ENCODE measurements around the gene CD9. TPM values are rescaled to one million over a fixed set of nuclear protein-coding genes. Genes with fewer than 3 reads are reported as not detected.

CD9 gene
- total and polyA plus RNA-seq, 4 experiments from 2014 or later = 1.4 to 5.8 (median 4.4) TPM

DNA sequence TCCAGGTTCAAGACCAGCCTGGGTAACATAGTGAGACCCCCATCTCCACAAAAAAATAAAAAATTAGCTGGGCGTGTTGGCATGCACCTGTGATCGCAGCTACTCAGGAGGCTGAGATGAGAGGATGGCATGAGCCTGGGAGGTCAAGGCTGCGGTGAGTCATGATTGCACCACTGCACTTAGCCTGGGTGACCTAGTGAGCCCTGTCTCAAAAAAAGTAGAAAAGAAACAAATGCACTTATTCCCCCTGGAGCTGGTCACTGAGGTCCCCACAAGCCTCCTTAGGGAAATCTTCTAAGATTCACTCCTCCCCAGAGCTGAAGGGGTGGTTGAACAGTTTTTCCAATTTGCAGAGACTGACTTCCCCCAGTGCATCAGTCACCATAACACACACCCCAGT, 1.6 kb downstream of the CD9 start:
- peaks cover 34 to 51% of the 10 kb centered on the region in 2 donors for H3K27me3 Mint-ChIP-seq
- intact Hi-C loops (cut with micrococcal nuclease) = no loop called here

DNA sequence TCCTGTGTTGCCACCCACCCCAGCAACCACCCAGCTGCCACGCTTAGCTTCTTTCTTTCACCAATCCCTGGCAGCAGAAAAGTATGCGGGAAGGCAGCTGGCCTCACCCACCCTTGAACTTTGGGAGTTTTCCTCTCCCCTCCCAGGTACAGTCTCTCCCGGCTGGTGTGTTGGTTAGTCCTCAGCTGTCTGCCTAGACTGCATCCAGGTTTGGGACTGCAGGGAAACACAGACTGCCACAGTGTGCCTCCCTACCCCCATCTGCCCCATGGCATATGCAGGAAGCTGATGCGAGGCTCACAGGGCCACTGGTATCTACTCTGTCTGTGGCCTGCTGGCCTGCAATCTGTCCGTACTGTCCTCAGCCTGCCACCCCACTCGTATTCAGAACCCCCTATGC, 2.1 kb downstream of the CD9 start:
- H3K27ac Mint-ChIP-seq = no peak overlapping the region

More for the DNA sequence above, 1.6 kb downstream of the CD9 start:
- Mint-ChIP-seq H3K4me1 (peaks cover 0 to 10% (median 1%) of the 10 kb centered on the region in 4 donors), H3K27ac (no peak overlapping the region), H3K36me3 (no peaks in the 10 kb centered on the region), H3K4me3 (no peak overlapping the region), H3K9me3 (no peaks in the 10 kb centered on the region)
- no peaks in the 10 kb centered on the region for H3K9me3 ChIP-seq (ENCODE audit: control insufficient read depth in 1 of 2, low read length in 2 of 2)
- no peak for DNase-seq
- ChIA-PET POLR2A (ENCODE audit: partially characterized antibody) (no interaction called here), CTCF (ENCODE audit: partially characterized antibody) (interaction anchor here (1.2 kb wide), 1 partner anchor 84 kb away, joined by 3 read pairs; no protein-coding TSS in a partner anchor)
- no peak overlapping the region for H3K27ac ChIP-seq (ENCODE audit: low read depth, low read length)
- peaks cover 7% of the 10 kb centered on the region for H3K4me1 ChIP-seq (ENCODE audit: insufficient read depth, low read length)
- H3K27me3 ChIP-seq (ENCODE audit: insufficient read depth, low read length) = peaks cover 16% of the 10 kb centered on the region
- H3K4me3 ChIP-seq (ENCODE audit: low read length in 2 of 2) = no peak overlapping the region
- no peaks in the 10 kb centered on the region for H3K36me3 ChIP-seq (ENCODE audit: insufficient read depth, low read length)

DNA sequence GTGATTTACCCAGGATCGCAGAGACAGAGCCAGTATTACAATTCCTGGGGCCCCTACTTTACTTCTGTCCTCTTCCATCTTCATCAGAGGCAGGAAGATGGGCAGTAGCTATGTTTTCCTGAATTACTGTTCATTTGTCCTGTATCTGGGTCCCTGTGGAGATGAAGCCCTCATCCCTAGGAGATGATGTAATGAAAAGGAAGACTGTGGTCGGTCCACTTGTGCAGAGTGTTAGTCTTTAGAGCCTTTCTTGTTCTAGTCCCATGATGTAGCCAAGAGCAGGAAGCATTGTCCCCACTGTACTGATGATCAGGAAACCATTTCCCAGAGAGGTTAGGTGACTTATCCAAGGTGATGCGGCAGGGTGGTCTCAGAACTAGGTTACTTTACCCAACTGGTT, 2.6 kb downstream of the CD9 start:
- Histone ChIP-seq H3K27me3 (ENCODE audit: insufficient read depth, low read length) (peaks cover 16% of the 10 kb centered on the region), H3K36me3 (ENCODE audit: insufficient read depth, low read length) (no peaks in the 10 kb centered on the region), H3K9me3 (ENCODE audit: control insufficient read depth in 1 of 2, low read length in 2 of 2) (no peaks in the 10 kb centered on the region), H3K4me1 (ENCODE audit: insufficient read depth, low read length) (peaks cover 7% of the 10 kb centered on the region), H3K4me3 (ENCODE audit: low read length in 2 of 2) (no peak overlapping the region), H3K27ac (ENCODE audit: low read depth, low read length) (no peak overlapping the region)
- H3K27ac Mint-ChIP-seq = no peak overlapping the region
- POLR2A ChIA-PET (ENCODE audit: partially characterized antibody) = no interaction called here
- intact Hi-C loops (cut with micrococcal nuclease) = no loop called here
- H3K4me3 Mint-ChIP-seq = no peak overlapping the region
- H3K9me3 Mint-ChIP-seq = no peaks in the 10 kb centered on the region
- CTCF ChIA-PET (ENCODE audit: partially characterized antibody) = no interaction called here
- no peaks in the 10 kb centered on the region for H3K36me3 Mint-ChIP-seq
- H3K4me1 Mint-ChIP-seq = peaks cover 0 to 10% (median 1%) of the 10 kb centered on the region in 4 donors
- peaks cover 34 to 47% of the 10 kb centered on the region in 2 donors for H3K27me3 Mint-ChIP-seq
- no peak for DNase-seq

More for the DNA sequence above, 2.1 kb downstream of the CD9 start:
- Mint-ChIP-seq H3K9me3 (no peaks in the 10 kb centered on the region), H3K36me3 (no peaks in the 10 kb centered on the region), H3K27me3 (peaks cover 34 to 48% of the 10 kb centered on the region in 2 donors), H3K4me1 (peaks cover 0 to 10% (median 1%) of the 10 kb centered on the region in 4 donors), H3K4me3 (peak overlapping the region in 2 of 8 donors; percentile 26 to 44)
- Histone ChIP-seq H3K27me3 (ENCODE audit: insufficient read depth, low read length) (peaks cover 16% of the 10 kb centered on the region), H3K36me3 (ENCODE audit: insufficient read depth, low read length) (no peaks in the 10 kb centered on the region), H3K9me3 (ENCODE audit: control insufficient read depth in 1 of 2, low read length in 2 of 2) (no peaks in the 10 kb centered on the region), H3K4me3 (ENCODE audit: low read length in 2 of 2) (no peak overlapping the region), H3K27ac (ENCODE audit: low read depth, low read length) (no peak overlapping the region), H3K4me1 (ENCODE audit: insufficient read depth, low read length) (peaks cover 7% of the 10 kb centered on the region)
- POLR2A ChIA-PET (ENCODE audit: partially characterized antibody) = no interaction called here
- CTCF ChIA-PET (ENCODE audit: partially characterized antibody) = no interaction called here
- no peak for DNase-seq
- intact Hi-C loops (cut with micrococcal nuclease) = no loop called here

DNA sequence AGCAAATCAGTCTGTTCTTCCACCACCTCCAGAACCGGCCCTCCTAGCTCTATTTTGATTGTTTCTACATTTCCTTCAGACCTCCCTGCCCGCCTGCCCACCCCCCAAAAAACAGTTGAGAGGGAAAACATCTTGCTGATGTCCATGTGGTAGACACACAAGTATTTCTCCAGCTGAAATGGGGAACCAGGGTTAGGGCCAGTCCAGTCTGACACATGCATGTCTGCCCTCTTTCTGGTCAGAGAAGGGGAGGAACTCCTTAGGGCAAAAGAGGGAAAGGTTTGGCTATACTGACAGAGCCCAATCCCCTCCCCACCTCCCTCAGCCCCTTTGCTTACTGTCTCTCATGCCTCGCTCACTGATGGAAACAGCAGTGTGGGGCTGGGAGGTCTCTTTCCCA, 3.4 kb downstream of the CD9 start:
- Mint-ChIP-seq H3K27ac (no peak overlapping the region), H3K4me1 (peaks cover 0 to 10% (median 1%) of the 10 kb centered on the region in 4 donors), H3K27me3 (peaks cover 31 to 44% of the 10 kb centered on the region in 2 donors), H3K9me3 (no peaks in the 10 kb centered on the region), H3K4me3 (no peak overlapping the region), H3K36me3 (no peaks in the 10 kb centered on the region)
- Histone ChIP-seq H3K27ac (ENCODE audit: low read depth, low read length) (no peak overlapping the region), H3K9me3 (ENCODE audit: control insufficient read depth in 1 of 2, low read length in 2 of 2) (no peaks in the 10 kb centered on the region), H3K4me3 (ENCODE audit: low read length in 2 of 2) (no peak overlapping the region), H3K27me3 (ENCODE audit: insufficient read depth, low read length) (peaks cover 16% of the 10 kb centered on the region), H3K4me1 (ENCODE audit: insufficient read depth, low read length) (peaks cover 7% of the 10 kb centered on the region), H3K36me3 (ENCODE audit: insufficient read depth, low read length) (no peaks in the 10 kb centered on the region)
- CTCF ChIA-PET (ENCODE audit: partially characterized antibody) = interaction anchor here (0.7 to 2.5 kb wide), 3 partner anchors 8 to 81 kb away, joined by 3 to 16 read pairs (median 10); no protein-coding TSS in a partner anchor
- intact Hi-C loops (cut with micrococcal nuclease) = no loop called here
- DNase-seq = no peak
- POLR2A ChIA-PET (ENCODE audit: partially characterized antibody) = no interaction called here

DNA sequence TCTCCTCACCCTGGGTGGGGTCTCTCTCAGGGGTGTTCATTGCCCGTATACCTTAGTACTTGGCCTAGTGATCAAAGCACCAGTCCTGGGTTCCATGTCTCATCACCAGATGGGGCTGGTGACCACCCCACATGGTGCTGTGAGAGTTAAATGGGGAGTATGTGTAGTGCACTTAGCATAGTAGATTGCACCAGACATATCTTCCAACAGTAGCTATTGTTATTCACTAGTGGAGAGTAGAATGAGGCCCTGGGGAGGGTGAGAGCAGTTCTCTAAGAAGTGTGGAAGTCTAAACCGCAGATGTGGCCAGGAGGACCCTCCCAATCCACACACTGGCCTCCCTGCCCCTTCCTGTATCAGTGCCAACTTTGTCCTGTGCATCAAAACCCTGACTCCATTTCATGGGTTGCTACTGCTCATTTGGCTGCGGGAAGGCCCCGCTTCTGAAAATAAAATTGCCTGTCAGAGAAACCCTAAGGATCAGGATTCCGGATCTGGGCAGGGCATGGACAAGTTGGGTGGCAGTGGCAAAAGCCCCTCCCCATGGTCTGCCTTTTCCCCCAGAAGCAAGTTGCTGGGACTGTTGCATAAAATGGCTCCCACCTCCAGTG, 4.4 kb downstream of the CD9 start:
- POLR2A ChIA-PET (ENCODE audit: partially characterized antibody) = interaction anchor here (1.0 kb wide), 1 partner anchor 26 kb away, joined by 3 read pairs; no protein-coding TSS in a partner anchor
- no peaks in the 10 kb centered on the region for H3K36me3 Mint-ChIP-seq
- Histone ChIP-seq H3K27me3 (ENCODE audit: insufficient read depth, low read length) (peaks cover 11% of the 10 kb centered on the region), H3K36me3 (ENCODE audit: insufficient read depth, low read length) (no peaks in the 10 kb centered on the region), H3K4me1 (ENCODE audit: insufficient read depth, low read length) (peaks cover 7% of the 10 kb centered on the region), H3K4me3 (ENCODE audit: low read length in 2 of 2) (no peak overlapping the region), H3K27ac (ENCODE audit: low read depth, low read length) (no peak overlapping the region), H3K9me3 (ENCODE audit: control insufficient read depth in 1 of 2, low read length in 2 of 2) (no peaks in the 10 kb centered on the region)
- CTCF ChIA-PET (ENCODE audit: partially characterized antibody) = interaction anchor here (0.7 to 2.5 kb wide), 3 partner anchors 9 to 80 kb away, joined by 3 to 16 read pairs (median 10); no protein-coding TSS in a partner anchor
- H3K27ac Mint-ChIP-seq = no peak overlapping the region
- H3K9me3 Mint-ChIP-seq = no peaks in the 10 kb centered on the region
- peaks cover 30 to 38% of the 10 kb centered on the region in 2 donors for H3K27me3 Mint-ChIP-seq
- intact Hi-C loops (cut with micrococcal nuclease) = no loop called here
- H3K4me3 Mint-ChIP-seq = no peak overlapping the region
- no peak for DNase-seq
- peaks cover 0 to 10% (median 1%) of the 10 kb centered on the region in 4 donors for H3K4me1 Mint-ChIP-seq

DNA sequence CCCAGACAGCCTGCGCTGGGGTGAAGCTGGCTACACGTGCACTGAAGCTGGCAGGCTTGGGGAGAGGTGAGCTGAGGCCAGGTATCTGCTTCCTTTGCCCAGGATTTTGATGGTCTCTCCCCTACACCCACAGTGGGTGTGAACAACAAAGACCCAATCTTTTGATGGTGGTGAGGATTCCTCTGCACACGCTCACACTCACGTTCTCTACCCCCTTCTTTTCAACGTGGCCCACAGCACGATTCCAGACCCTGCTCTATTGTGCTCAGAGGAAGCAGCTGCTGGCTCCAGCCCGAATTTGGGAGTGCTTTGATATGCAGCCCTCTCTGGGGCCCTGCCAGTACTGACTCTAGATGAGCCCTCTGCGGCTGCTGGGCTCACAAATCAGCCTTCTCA, 4.9 kb downstream of the CD9 start:
- no peaks in the 10 kb centered on the region for H3K36me3 ChIP-seq (ENCODE audit: insufficient read depth, low read length)
- no peak overlapping the region for H3K4me3 ChIP-seq (ENCODE audit: low read length in 2 of 2)
- Mint-ChIP-seq H3K4me3 (no peak overlapping the region), H3K27me3 (peaks cover 30 to 35% of the 10 kb centered on the region in 2 donors), H3K9me3 (no peaks in the 10 kb centered on the region), H3K4me1 (peaks cover 0 to 10% (median 1%) of the 10 kb centered on the region in 4 donors), H3K36me3 (no peaks in the 10 kb centered on the region), H3K27ac (no peak overlapping the region)
- no peak overlapping the region for H3K27ac ChIP-seq (ENCODE audit: low read depth, low read length)
- DNase-seq = no peak
- H3K9me3 ChIP-seq (ENCODE audit: control insufficient read depth in 1 of 2, low read length in 2 of 2) = no peaks in the 10 kb centered on the region
- H3K27me3 ChIP-seq (ENCODE audit: insufficient read depth, low read length) = peaks cover 11% of the 10 kb centered on the region
- H3K4me1 ChIP-seq (ENCODE audit: insufficient read depth, low read length) = peaks cover 7% of the 10 kb centered on the region
- ChIA-PET CTCF (ENCODE audit: partially characterized antibody) (interaction anchor here (2.1 to 2.5 kb wide), 2 partner anchors 10 to 79 kb away, joined by 10 to 16 read pairs; no protein-coding TSS in a partner anchor), POLR2A (ENCODE audit: partially characterized antibody) (interaction anchor here (1.0 kb wide), 1 partner anchor 25 kb away, joined by 3 read pairs; no protein-coding TSS in a partner anchor)
- intact Hi-C loops (cut with micrococcal nuclease) = no loop called here

DNA sequence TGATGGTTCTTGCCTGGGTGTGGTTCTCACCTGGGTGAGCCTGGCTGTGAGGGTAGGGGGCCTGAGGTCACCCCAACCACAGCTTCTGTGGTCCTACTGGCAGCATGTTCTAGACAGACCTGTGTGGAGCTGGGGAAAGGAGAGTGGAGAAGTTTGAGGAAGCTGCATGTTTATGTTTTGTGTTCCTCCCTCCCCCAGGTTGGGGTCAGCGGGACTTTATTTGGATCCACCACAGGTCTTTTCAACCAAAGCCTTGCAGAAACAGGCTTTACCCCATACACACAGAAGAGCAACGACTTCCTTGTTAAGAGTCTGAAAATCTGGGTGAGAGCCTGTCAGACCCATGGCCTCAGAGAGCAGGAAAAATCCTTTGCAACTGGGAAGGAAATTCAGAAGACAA, 5.6 kb downstream of the CD9 start:
- H3K27me3 Mint-ChIP-seq = peaks cover 30 to 35% of the 10 kb centered on the region in 2 donors
- no peak overlapping the region for H3K27ac Mint-ChIP-seq
- H3K36me3 Mint-ChIP-seq = no peaks in the 10 kb centered on the region
- CTCF ChIA-PET (ENCODE audit: partially characterized antibody) = interaction anchor here (2.5 to 2.6 kb wide), 2 partner anchors 10 to 79 kb away, joined by 10 to 16 read pairs; no protein-coding TSS in a partner anchor
- Histone ChIP-seq H3K9me3 (ENCODE audit: control insufficient read depth in 1 of 2, low read length in 2 of 2) (no peaks in the 10 kb centered on the region), H3K4me3 (ENCODE audit: low read length in 2 of 2) (no peak overlapping the region), H3K36me3 (ENCODE audit: insufficient read depth, low read length) (no peaks in the 10 kb centered on the region), H3K27me3 (ENCODE audit: insufficient read depth, low read length) (peaks cover 10% of the 10 kb centered on the region), H3K4me1 (ENCODE audit: insufficient read depth, low read length) (peaks cover 2% of the 10 kb centered on the region), H3K27ac (ENCODE audit: low read depth, low read length) (no peak overlapping the region)
- POLR2A ChIA-PET (ENCODE audit: partially characterized antibody) = no interaction called here
- H3K4me1 Mint-ChIP-seq = peaks cover 0 to 10% (median 1%) of the 10 kb centered on the region in 4 donors
- H3K4me3 Mint-ChIP-seq = no peak overlapping the region
- no peak for DNase-seq
- H3K9me3 Mint-ChIP-seq = no peaks in the 10 kb centered on the region
- intact Hi-C loops (cut with micrococcal nuclease) = no loop called here

All from CD4-positive, alpha-beta memory T cell (primary cell).